CD14-positive monocyte (primary cell): ENCODE data around the gene NDUFB3. TPM values are rescaled to one million over a fixed set of nuclear protein-coding genes. Genes with fewer than 3 reads are reported as not detected.
"Not testable (repeated sequence)": the region's sequence is repeated elsewhere in the genome, so short reads cannot be mapped to it uniquely, and the experiment has no call there.

Experiments
- DNase-seq, 3 donors: peaks; one replicate each; pipeline ENCODE4 v3.0.0-alpha.2; 2011 to 2022
- H2AFZ ChIP-seq: 2 replicates; pipeline ENCODE4 v1.6.0; 2012; ENCODE audit warnings: mild to moderate bottlenecking, low read depth, low read length, inconsistent platforms; ENCODE audit not compliant: insufficient read depth, poor library complexity, severe bottlenecking
- H3K27ac ChIP-seq, 2 donors: 1 replicate in 1 of 2; 2 replicates in 1 of 2; pipeline ENCODE4 v1.5.1; 2012 to 2013; ENCODE audit warnings: low read length in 2 of 2, control low read depth in 1 of 2, inconsistent platforms in 1 of 2, low read depth in 1 of 2, mild to moderate bottlenecking in 1 of 2
- H3K27me3 ChIP-seq, 2 donors: one replicate each; pipeline versions ENCODE4 v1.6.0 to v1.6.1; 2011 to 2013; ENCODE audit warnings: low read length in 2 of 2; ENCODE audit not compliant: control insufficient read depth in 2 of 2, insufficient read depth in 2 of 2
- H3K36me3 ChIP-seq, 2 donors: replicated peaks in 1 of 2; 1 replicate in 1 of 2; 2 replicates in 1 of 2; pipeline versions ENCODE4 v1.5.1 to v1.6.1; 2012 to 2013; ENCODE audit warnings: low read length in 2 of 2, control low read depth in 1 of 2, inconsistent platforms in 1 of 2, mild to moderate bottlenecking in 1 of 2; ENCODE audit not compliant: insufficient read depth in 2 of 2, control insufficient read depth in 1 of 2
- H3K4me1 ChIP-seq, 2 donors: 1 replicate in 1 of 2; 2 replicates in 1 of 2; pipeline versions ENCODE4 v1.5.1 to v1.6.1; 2012 to 2013; ENCODE audit warnings: low read length in 2 of 2, control low read depth in 1 of 2, inconsistent platforms in 1 of 2, mild to moderate bottlenecking in 1 of 2, moderate library complexity in 1 of 2; ENCODE audit not compliant: insufficient read depth in 2 of 2, control insufficient read depth in 1 of 2
- H3K4me2 ChIP-seq: replicated peaks from 2 replicates; pipeline ENCODE3; 2012; ENCODE audit warnings: low read length, moderate library complexity, mild to moderate bottlenecking; ENCODE audit not compliant: poor library complexity, severe bottlenecking; ENCODE audit errors: extremely low read depth
- H3K4me3 ChIP-seq, 3 experiments: fragments of 200-600 bp in 1 of 3; sonication (generic) in 1 of 3; replicated peaks in 1 of 3; 1 replicate in 2 of 3; 2 replicates in 1 of 3; pipeline ENCODE4 v1.5.1; 2011 to 2013; ENCODE audit warnings: low read length in 3 of 3, mild to moderate bottlenecking in 3 of 3, control low read depth in 2 of 3, low read depth in 2 of 3, inconsistent platforms in 1 of 3, moderate library complexity in 1 of 3
- H3K79me2 ChIP-seq: 2 replicates; pipeline ENCODE4 v1.6.0; 2012; ENCODE audit warnings: mild to moderate bottlenecking, control low read depth, inconsistent platforms, low read length, moderate library complexity; ENCODE audit not compliant: insufficient read depth
- H3K9ac ChIP-seq: 2 replicates; pipeline ENCODE4 v1.6.0; 2017; ENCODE audit warnings: low read length, mild to moderate bottlenecking; ENCODE audit not compliant: insufficient read depth, poor library complexity, severe bottlenecking
- H3K9me3 ChIP-seq, 2 donors: replicated peaks in 1 of 2; 1 replicate in 1 of 2; 2 replicates in 1 of 2; pipeline versions ENCODE4 v1.5.1 to v1.6.1; 2012 to 2013; ENCODE audit warnings: low read length in 2 of 2, control low read depth in 1 of 2; ENCODE audit not compliant: control insufficient read depth in 1 of 2, insufficient read depth in 1 of 2
- H4K20me1 ChIP-seq: 2 replicates; pipeline ENCODE4 v1.6.0; 2012; ENCODE audit warnings: mild to moderate bottlenecking, low read length, control low read depth, moderate library complexity; ENCODE audit not compliant: insufficient read depth
- H3K27ac Mint-ChIP-seq, 7 donors: one replicate each; pipeline ENCODE4 v1.8.0; 2020; ENCODE audit warnings: mild to moderate bottlenecking in 7 of 7, mixed read lengths in 7 of 7, moderate library complexity in 6 of 7, inconsistent platforms in 2 of 7
- H3K27me3 Mint-ChIP-seq, 3 donors: one replicate each; pipeline ENCODE4 v1.8.0; 2021 to 2022; ENCODE audit warnings: low read depth in 3 of 3, mild to moderate bottlenecking in 3 of 3, mixed read lengths in 3 of 3, moderate library complexity in 3 of 3, inconsistent platforms in 1 of 3
- H3K36me3 Mint-ChIP-seq, 2 donors: one replicate each; pipeline ENCODE4 v1.8.0; 2020; ENCODE audit warnings: mixed read lengths in 2 of 2, inconsistent platforms in 1 of 2, mild to moderate bottlenecking in 1 of 2
- H3K4me1 Mint-ChIP-seq: one replicate; pipeline ENCODE4 v1.8.0; 2020; ENCODE audit warnings: mild to moderate bottlenecking, mixed read lengths
- H3K4me3 Mint-ChIP-seq, 2 donors: one replicate each; pipeline ENCODE4 v1.8.0; 2020; ENCODE audit warnings: mild to moderate bottlenecking in 2 of 2, mixed read lengths in 2 of 2, moderate library complexity in 1 of 2
- H3K9me3 Mint-ChIP-seq, 7 donors: one replicate each; pipeline ENCODE4 v1.8.0; 2020 to 2022; ENCODE audit warnings: mixed read lengths in 7 of 7, mild to moderate bottlenecking in 6 of 7, moderate library complexity in 6 of 7, inconsistent platforms in 2 of 7
- CTCF ChIP-seq: fragments of 200-600 bp; IDR thresholded peaks from one replicate; pipeline ENCODE4 v1.8.0; 2022; ENCODE audit warnings: antibody characterized with exemption, mild to moderate bottlenecking
- WGBS: methylation state at CpG from one replicate; pipeline ENCODE4 v1.1.5; 2013; ENCODE audit warnings: missing lambda C conversion rate; ENCODE audit not compliant: insufficient coverage; 5-methylcytosine and 5-hydroxymethylcytosine counted together
- intact Hi-C, 2 donors: fragments of 100-400 bp; cut with micrococcal nuclease; formaldehyde crosslinking; loops; one replicate each; pipeline versions ENCODE4 v1.15.0 to v1.15.1; 2023
- polyA plus RNA-seq, 3 donors: library from polyadenylated mRNA; depleted of rRNA in 1 of 3; unstranded in 2 of 3; stranded (reverse) in 1 of 3; fragments of 300-500 nt in 2 of 3; fragments of >200 nt in 1 of 3; fragmentation: Illumina TruSeq in 2 of 3; gene quantifications; 1 replicate in 2 of 3; 2 replicates in 1 of 3; pipeline ENCODE4 v1.2.3, GENCODE V29; 2012 to 2021

NDUFB3 gene
- polyA plus RNA-seq, 3 donors, result 26.3 to 340 (median 313) TPM

- H3K4me2 ChIP-seq, H3K4me1 ChIP-seq, H3K9me3 ChIP-seq, intact Hi-C loops, H3K27me3 ChIP-seq, H3K4me3 ChIP-seq, H2AFZ ChIP-seq, H3K27ac ChIP-seq, DNase-seq, H3K36me3 ChIP-seq, H3K9ac ChIP-seq, H3K4me3 Mint-ChIP-seq, H3K4me1 Mint-ChIP-seq, H3K27me3 Mint-ChIP-seq: not testable (repeated sequence)
- peaks cover 34 to 43% of the 10 kb centered on the region in 2 donors for H3K36me3 Mint-ChIP-seq
- H3K27ac Mint-ChIP-seq, result peak overlapping the region in 1 of 7 donors; percentile 36
- WGBS, result no CpG with 5 or more reads among the region's 4 CpGs
- Histone ChIP-seq H3K79me2 (peaks cover 30% of the 10 kb centered on the region), H4K20me1 (peaks cover 19% of the 10 kb centered on the region)
- peaks cover 3 to 19% (median 7%) of the 10 kb centered on the region in 7 donors for H3K9me3 Mint-ChIP-seq
Observed at GRCh38 chr2:201038361-201038760, 33.4 kb upstream of the NDUFB3 start.

- Histone ChIP-seq H3K9ac (no peak overlapping the region), H2AFZ (no peak overlapping the region), H3K4me2 (no peak overlapping the region), H3K4me1 (no peaks in the 10 kb centered on the region), H3K79me2 (peaks cover 30% of the 10 kb centered on the region), H3K27ac (no peak overlapping the region), H3K9me3 (no peaks in the 10 kb centered on the region), H3K36me3 (peaks cover 6 to 12% of the 10 kb centered on the region in 2 donors), H3K4me3 (no peak overlapping the region), H4K20me1 (peaks cover 19% of the 10 kb centered on the region), H3K27me3 (no peaks in the 10 kb centered on the region)
- H3K27me3 Mint-ChIP-seq, result peaks cover 0 to 2% (median 0%) of the 10 kb centered on the region in 3 donors
- H3K9me3 Mint-ChIP-seq, result peaks cover 3 to 16% (median 7%) of the 10 kb centered on the region in 7 donors
- no peak overlapping the region for H3K27ac Mint-ChIP-seq
- no peak for DNase-seq
- no peak overlapping the region for H3K4me3 Mint-ChIP-seq
- 100% methylated on average over 2 of the region's 2 CpGs for WGBS
- H3K4me1 Mint-ChIP-seq, result no peaks in the 10 kb centered on the region
- TF ChIP-seq CTCF, result no peak
- intact Hi-C loops, result no loop called here
- peaks cover 34 to 46% of the 10 kb centered on the region in 2 donors for H3K36me3 Mint-ChIP-seq
Observed at GRCh38 chr2:201038855-201039254, 32.9 kb upstream of the NDUFB3 start.
